ENCODE data around the gene HDAC7. TPM values are rescaled to one million over a fixed set of nuclear protein-coding genes. Genes with fewer than 3 reads are reported as not detected.

HDAC7 gene
- total RNA-seq, 1 donor from 2014 or later: 76.0 TPM

GRCh38 chr12:47733142-47733541 lies 86.6 kb downstream of the HDAC7 start:
- no peaks in the 10 kb centered on the region for H3K9me3 Mint-ChIP-seq

More at GRCh38 chr12:47733142-47733541, 86.6 kb downstream of the HDAC7 start:
- no peak for DNase-seq (ENCODE audit: low read depth, low spot score)
- H3K27ac Mint-ChIP-seq (ENCODE audit: unreplicated experiment): peak overlapping the region; percentile 57
- H3K27me3 Mint-ChIP-seq (ENCODE audit: low read depth): no peaks in the 10 kb centered on the region
- peaks cover 33% of the 10 kb centered on the region for H3K4me1 Mint-ChIP-seq
- no peak for TF ChIP-seq CTCF (conservative IDR thresholded peaks at IDR 0.05)
- no peaks in the 10 kb centered on the region for H3K36me3 Mint-ChIP-seq (ENCODE audit: low read depth)
- H3K4me3 Mint-ChIP-seq: no peak overlapping the region

Other genes with a start within 250 kb of the HDAC7 start
- 45.2 and 49.4 TPM in 2 replicates for gene RPAP3, start 113.9 kb downstream of the HDAC7 start, total RNA-seq
- not detected in 2 replicates for gene ENDOU, start 94.4 kb downstream of the HDAC7 start, total RNA-seq
- gene RAPGEF3, start 61.0 kb downstream of the HDAC7 start, total RNA-seq: 0.89 and 1.4 TPM in 2 replicates
- gene SLC48A1, start 46.7 kb downstream of the HDAC7 start, total RNA-seq: 11.6 and 13.0 TPM in 2 replicates
- gene VDR, start 85.1 kb upstream of the HDAC7 start, total RNA-seq: not detected in 2 replicates
- gene TMEM106C, start 143.7 kb upstream of the HDAC7 start, total RNA-seq: 147 and 159 TPM in 2 replicates
- 384 and 386 TPM in 2 replicates for gene COL2A1, start 184.6 kb upstream of the HDAC7 start, total RNA-seq